HG03103 (cell line): ENCODE results near the gene BDKRB2.

Experiments
- ATAC-seq: cut with Tn5 transposase; IDR thresholded peaks from one replicate; pipeline ENCODE4 v1.9.1; 2021; ENCODE audit warnings: low read depth; ENCODE audit not compliant: unreplicated experiment

The BDKRB2 gene

DNA sequence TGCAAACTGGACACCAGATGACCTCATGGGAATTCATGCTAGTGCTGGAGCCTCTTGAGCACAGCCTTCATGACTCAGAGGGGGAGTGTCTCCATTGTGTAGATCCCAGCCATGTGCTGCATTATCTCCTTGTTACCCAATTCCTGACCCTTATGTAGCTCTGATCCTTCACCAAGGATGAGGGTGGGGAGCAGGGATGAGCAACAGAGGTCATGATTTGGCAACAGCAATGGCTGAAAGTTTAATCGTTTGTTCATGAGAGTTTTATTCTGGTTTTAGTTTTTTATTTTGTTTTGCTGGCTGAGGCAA is 41.9 kb downstream of the BDKRB2 start:
- no peak for ATAC-seq

DNA sequence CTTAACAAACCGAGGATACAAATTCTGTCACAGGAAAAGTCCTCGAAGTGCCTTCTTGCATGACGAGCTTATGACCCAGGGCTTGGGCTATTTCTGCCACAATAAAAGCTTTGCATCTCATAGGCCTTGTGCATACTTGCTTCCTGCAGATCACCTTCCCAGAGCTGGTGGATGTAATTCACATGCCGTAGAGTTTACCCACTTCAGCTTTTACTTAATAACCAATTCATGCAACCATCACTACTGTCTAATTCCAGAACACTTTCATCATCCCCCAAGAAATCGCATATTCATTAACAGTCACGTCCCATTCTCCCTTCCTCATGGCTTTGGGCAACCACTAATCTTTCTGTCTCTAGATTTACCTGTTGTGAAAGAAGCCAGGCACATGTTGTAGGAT is 42.4 kb downstream of the BDKRB2 start:
- ATAC-seq, result no peak

DNA sequence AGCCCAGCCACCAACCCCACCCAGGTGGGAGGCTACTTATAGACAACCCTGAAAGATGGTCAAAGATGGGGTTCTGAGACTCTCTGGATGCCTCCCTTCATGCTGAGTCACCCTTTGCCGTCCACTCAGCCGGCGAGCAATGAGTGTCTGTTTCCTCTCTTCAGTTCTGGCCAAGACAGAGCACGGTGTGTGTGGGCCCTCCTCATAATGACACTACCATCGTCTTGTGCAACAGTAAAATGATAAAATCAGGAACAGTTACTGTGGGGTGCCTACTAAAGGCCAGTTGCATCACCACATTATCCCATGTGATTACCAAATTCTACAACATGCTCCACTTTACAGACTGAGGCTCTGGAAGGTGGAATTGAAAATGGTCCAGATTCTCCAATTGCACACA is 44.4 kb downstream of the BDKRB2 start:
- no peak for ATAC-seq

DNA sequence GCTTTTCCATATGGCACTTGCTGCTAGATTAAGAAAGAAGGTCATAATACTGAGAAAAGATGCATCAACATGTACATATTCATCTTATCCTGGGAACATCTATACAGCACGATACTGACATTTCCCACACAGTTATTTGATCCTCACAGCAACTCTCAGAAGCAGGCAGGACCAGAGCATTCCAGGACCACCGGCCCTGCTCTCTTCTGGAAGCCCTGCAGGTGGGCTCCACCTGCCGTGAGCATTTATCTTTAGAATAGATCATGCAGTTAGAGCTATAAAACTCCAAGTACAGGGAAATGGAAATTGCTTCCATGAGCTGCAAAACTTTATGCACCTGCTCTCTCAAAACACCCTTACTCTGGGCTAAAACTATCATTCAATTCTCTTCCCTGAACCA is 45.8 kb downstream of the BDKRB2 start:
- ATAC-seq, result no peak

DNA sequence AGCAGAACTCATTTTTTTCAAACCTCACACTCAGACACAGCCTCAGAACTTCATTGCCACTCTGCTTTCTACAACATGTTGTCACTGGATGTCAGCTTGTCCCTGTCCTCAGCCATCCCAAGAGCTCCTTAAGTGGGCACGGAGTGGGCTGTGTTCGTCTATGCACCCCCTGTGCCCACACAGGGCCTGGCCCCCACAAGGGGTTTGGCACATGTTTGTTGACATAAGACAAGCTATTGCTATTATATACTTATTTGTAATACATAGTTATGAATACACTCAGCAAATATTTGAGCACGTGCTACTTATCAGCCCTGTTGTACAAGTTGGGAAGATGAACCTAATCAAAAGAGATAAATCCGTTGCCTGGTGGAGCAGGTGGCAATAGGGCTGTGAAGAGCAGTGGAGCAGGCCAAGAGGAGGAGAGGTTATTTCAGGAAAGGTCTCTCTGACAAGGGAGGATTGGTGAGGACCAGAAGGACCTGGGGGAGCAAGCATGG is 47.1 kb downstream of the BDKRB2 start:
- no peak for ATAC-seq

DNA sequence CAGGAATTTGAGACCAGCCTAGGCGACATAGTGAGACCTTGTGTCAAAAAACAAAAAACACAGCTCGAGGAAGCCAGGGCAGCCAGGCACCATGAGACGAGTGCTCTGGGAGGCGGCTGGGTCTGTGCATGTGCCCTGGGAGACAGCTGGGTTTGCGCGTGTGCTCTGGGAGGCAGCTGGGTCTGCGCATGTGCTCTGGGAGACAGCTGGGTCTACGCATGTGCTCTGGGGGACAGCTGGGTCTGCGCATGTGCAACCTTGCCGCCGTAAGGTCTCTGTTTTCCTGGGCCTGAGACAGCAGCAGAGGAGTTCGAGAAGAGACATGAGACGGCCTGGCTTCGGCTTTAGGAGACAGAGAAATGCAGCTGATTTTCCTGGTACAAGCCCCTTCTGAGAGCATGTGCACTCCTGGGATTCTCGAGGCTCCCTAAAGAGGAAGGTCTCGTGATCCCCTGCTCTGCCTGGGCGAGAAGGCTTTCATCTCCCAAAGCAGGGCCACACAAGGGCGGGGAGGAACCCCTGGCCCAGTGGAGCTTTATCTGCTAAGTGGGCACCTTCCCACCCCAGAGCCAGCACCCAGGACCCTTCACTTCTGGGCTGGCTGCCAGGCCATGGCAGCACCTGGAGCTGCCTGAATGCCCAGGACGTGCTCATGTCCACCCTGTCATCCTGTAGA is 47.8 kb downstream of the BDKRB2 start:
- no peak for ATAC-seq

DNA sequence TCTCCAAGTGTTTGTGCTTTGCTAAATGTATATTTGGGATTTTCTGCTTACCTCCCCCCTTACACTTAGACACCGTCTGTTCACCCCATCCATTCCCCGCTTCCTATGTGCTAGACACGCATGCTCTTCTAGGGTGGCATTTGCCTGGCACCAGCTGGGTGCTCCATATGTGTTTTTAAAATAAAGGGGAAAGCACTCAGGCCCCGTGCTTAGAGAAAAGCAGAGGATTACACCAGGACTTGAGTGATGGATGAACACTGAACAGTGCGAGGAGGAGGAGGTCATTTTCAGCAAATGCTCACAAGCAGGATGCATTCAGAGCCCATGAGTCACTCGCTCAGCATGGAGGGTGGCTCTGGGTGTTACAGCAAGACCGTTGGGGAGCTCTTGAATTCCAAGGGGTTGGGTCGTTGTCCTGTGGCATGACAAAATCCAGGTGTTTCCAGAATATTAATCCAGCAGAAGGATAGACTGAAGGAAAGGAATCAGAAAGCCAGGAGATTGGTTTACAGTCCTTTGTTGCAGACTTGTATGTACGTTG is 48.4 kb downstream of the BDKRB2 start:
- ATAC-seq, result no peak

DNA sequence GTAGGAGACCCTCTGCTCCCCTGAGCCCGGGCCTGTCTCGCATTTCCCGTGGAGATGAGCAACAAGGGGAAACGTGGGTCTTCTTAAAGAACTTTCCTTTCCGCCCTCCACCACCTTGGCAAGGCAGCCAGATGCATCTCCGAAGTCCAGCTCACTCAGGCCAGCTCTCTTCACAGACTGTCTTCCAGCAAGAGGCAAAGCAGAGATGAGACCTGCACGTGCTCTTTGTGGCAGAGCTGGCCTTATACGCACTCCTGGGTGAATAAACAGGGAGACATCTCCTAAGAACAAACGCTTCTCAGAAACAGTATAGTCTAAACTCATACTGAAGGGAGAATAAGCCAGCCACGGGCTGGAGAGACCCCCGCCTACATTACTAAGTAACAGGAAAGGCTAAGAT is 50.0 kb downstream of the BDKRB2 start:
- no peak for ATAC-seq

DNA sequence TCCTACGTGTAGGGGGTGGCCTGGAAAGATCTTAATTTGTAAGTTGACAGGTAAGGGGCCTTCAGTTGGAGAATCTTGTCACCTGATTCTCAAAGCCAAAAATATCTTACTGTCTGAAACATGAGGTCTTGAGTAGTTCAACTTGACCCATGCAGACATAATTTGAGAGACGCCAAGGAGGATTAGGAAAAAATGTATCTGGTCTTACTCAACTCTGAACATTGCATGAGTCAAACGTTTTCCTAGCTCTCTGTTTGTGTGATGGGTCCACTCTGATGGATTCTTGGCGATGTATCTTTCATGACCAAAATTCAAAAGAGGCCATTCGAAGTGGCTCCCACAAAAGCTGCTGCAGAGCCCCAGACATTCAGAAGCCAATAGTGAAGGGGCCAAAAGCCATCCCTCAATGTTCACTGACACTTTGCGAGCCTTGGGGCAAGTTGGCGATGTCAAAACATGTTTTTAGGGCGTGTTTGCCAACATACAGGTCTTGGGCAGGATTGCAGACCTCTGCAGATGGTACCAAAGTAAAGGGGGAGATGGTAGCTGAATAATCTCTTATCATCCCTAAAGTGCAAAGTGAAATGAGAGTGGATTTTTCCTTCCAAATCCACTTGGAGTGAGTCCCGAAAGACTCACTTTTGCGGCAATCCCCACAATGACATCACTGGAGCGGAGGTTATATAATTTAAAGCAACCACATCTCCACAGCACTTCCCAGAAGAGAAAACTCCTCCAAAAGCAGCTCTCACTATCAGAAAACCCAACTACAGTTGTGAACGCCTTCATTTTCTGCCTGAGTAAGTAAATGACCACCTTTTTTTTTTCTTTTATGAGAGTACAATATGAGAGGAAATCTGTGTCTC is 51.1 kb downstream of the BDKRB2 start, which contains the start of gene BDKRB1:
Gene BDKRB1, plus strand, starts transcription at position 710 of the 866 bp plus-strand sequence. CDS start 7,473 bp downstream, outside the sequence.
- no peak for ATAC-seq

DNA sequence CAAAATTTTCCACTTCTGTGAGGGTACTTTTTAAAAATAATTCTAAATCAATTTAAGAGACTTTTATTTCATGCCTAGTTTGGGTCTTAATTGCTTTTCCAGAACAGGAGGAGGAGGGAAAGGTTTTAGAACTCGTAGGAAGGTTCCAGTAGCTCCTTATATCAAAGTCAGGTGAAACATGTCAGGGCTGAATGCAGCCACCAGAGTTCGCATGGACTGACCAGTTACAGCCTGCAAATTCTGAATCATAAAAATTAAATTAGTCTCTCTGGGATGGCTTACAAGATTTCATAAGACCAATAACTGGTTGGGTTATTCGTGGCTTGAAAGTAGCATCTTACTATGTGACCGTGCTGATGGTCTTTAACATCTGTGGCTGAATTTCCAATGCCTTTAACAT is 51.8 kb downstream of the BDKRB2 start:
- no peak for ATAC-seq

DNA sequence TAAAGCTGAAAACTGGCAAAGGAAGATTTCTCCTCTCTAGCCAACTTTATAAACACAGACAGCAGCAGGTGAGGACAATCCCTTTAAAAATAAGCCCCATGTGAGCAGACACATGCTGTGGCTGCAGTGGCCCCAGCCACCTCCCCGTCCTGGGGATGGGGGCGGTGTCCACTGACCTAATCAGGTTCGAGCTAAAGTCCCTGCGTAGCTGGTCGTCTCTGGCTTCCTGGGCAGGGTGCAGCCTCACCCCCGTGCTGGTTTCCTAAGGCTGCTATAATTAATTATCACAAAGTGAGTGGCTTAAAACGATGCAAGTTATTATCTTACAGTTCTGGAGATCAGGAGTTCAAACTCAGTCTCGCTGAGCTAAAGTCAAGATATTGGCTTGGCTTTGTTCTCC is 52.4 kb downstream of the BDKRB2 start:
- ATAC-seq, result no peak

DNA sequence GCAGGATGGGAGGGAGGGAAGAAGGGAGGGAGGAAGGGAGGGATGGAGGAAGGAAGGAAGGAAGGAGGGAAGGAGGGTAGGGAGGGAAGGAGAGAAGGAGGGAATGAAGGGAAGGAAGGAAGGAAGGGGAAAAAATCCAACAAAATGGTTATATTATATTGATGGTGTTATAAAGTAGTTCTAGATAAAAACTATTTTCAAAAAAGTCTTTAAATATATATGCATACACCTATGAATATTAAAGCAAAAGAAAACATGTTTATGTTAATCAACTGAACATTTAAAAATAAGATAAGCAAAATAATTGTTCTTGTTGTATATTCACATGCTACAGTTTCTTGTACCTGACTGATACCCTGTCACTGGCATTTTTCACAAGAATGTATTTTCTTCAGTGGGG is 53.3 kb downstream of the BDKRB2 start:
- no peak for ATAC-seq

DNA sequence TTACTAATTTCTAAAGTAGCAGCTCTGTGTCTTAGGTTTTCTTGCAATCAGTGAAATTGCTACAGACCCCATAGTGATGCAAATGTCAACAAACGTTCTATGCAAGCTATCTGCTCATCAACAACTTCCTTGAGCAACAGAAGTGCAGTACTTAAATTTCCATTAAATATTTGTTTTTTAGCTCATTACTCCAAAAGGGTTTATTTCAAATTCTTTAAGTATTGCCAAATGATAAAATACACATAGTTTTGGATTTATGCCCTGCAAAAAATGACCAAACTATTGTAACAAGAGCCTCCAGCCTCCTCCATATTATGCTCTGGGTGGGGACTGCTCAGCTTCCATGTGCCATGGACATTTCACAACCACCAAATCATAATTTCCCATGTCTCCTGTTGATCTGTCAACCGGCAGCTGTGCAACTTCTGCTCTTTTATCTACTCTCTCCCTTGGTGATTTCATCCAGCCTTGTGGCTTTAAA is 55.7 kb downstream of the BDKRB2 start:
- ATAC-seq, result no peak

DNA sequence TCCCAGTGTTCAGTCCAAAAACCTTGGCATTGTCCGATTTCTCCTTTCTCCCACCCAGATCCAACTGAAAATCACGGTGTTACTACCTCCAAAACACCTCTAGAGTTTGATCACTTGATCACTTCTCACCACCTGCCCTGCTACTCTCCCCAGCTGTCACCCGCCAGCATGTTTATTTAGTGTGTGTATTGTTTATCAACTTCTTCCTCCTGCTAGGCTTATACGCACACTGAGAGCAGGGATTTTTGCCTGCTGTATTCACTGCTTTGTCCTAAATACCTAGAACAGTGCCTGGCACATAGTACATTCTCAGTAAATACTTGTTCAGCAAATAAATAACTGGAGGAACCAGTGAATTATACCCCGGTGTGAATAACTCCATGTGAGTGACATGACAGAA is 56.4 kb downstream of the BDKRB2 start:
- no peak for ATAC-seq

DNA sequence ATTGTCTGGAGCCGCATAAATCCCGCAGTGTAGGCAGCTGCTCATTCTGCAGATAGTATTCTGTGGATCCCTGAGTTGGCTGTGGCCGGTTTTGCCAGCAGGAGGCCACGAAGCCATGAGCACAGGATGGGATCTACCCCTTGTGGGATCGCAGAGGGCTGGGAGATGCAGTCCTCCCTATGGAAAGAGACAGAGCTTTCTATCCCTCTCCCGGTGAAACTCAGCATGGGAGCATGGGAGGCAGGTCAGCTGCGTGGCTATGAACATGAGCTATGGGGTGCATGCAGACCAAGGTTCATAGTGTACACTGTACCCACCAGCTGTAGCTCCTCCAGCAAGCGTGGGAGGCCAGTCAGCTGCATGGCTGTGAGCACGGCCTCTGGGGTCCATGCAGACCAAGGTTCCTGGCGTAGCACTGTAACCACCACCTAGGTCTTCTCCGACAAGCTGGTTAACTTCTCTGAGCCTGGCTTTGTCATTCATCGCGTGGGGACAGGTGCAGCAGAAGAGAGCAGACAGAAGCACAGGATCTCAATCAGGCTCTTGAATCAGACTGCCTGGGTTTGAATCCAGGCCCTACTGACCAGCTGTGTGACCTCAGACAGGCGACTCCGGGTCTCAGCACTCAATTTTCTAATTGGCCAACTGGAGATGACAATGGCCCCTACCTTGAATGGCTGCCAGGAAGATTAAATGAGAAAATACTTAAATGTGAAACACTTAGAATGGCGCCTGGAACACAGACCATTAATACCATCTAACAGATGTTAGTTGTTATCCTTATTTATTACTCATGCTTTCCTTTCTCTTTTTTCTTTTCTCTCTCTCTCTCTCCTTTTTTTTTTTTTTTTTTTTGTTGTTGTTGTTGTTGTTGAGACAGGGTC is 57.4 kb downstream of the BDKRB2 start:
- no peak for ATAC-seq

DNA sequence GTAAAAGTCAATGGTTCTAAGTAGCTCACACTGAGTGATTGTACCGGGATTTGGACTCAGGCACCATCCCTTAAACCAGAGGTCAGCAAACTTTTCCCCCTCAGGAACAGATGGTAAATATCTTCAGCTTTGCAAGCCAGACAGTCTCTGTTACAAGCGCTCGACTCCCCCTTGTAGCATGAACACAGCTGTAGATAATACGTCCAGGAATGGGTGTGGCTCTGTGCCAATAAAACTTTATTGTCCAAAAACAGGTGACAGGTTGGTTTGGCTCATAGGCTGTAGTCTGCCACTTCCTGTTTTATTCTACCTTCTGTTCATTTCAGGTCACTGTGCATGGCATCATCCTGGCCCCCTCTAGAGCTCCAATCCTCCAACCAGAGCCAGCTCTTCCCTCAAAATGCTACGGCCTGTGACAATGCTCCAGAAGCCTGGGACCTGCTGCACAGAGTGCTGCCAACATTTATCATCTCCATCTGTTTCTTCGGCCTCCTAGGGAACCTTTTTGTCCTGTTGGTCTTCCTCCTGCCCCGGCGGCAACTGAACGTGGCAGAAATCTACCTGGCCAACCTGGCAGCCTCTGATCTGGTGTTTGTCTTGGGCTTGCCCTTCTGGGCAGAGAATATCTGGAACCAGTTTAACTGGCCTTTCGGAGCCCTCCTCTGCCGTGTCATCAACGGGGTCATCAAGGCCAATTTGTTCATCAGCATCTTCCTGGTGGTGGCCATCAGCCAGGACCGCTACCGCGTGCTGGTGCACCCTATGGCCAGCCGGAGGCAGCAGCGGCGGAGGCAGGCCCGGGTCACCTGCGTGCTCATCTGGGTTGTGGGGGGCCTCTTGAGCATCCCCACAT is 58.9 kb downstream of the BDKRB2 start:
- no peak for ATAC-seq

DNA sequence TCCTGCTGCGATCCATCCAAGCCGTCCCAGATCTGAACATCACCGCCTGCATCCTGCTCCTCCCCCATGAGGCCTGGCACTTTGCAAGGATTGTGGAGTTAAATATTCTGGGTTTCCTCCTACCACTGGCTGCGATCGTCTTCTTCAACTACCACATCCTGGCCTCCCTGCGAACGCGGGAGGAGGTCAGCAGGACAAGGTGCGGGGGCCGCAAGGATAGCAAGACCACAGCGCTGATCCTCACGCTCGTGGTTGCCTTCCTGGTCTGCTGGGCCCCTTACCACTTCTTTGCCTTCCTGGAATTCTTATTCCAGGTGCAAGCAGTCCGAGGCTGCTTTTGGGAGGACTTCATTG is 59.5 kb downstream of the BDKRB2 start:
- no peak for ATAC-seq

DNA sequence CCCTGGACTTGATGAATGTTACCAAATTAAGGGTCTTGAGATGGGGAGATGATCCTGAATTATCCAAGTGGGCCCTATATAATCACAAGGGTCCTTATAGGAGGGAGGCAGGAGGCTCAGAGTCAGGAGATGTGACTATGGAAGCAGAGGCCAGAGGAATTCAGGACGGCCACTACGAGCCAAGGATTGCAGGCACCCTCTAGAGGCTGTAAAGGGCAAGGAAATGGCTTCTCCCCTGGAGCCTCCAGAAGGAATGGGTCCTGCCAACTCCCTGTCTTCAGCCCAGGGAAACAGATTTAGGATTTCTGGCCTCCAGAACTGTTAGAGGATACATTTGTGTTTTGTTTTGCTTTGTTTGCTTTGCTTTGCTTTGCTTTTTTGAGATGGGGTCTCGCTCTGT is 60.2 kb downstream of the BDKRB2 start:
- no peak for ATAC-seq

DNA sequence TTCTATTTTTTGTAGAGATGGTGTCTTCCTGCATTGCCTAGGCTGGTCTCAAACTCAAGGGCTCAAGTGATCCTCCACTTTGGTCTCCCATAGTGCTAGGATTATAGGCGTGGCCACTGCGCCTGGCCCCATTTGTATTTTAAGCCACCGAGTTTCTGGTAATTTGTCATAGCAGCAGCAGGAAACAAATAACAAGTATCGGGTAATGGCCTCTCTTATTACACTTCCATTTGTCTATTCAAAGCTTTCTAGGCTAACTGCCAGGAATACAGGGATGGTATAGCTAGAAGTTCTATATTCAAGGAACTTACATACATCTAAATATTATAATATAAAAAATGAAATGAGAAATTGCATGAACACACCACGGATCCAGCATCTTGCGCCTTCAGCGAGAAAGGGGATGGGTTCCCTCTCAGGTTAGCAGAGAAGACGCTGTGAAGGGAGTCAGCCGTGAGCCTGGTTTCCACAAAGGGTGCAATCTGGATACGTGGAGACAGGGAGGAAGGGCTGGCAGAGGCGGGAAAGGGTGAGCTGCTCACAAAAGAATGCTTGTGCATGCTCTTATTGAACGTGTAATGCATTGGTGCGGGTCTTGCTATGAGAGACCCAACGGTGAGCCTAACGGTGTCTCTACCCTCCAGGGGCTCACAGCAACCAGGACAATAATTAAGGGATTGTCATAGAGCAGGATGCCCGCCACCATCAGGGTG is 60.9 kb downstream of the BDKRB2 start:
- ATAC-seq, result no peak
